PC-3 (cell line): Measurements from ENCODE around the gene MCL1. TPM values are rescaled to one million over a fixed set of nuclear protein-coding genes. Genes with fewer than 3 reads are reported as not detected.
A peak's percentile ranks its signal among the peaks of the same experiment; 100 is the strongest.

Experiments
- ATAC-seq: fragments of 200-7000 bp; cut with Tn5 transposase; 2 replicates; pipeline ENCODE4 v1.9.1; 2020; ENCODE audit warnings: mild to moderate bottlenecking, moderate library complexity
- BruUV-seq: library from RNA; stranded (reverse); fragments of 400-500 nt; replicated peaks from 2 replicates; lab custom pipeline; 2021; lab: Mats Ljungman, UMichigan
- CTCF ChIA-PET: fragments of 300-600 bp; sonication (Branson Sonifier 250); formaldehyde crosslinking; loops from one replicate; lab custom pipeline; 2022; ENCODE audit warnings: antibody characterized with exemption; lab: Charles Lee
- POLR2A ChIA-PET: fragments of 300-600 bp; sonication (Branson Sonifier 250); formaldehyde crosslinking; loops from one replicate; lab custom pipeline; 2022; ENCODE audit warnings: antibody characterized with exemption; ENCODE audit not compliant: unreplicated experiment; lab: Charles Lee
- DNase-seq: peaks from one replicate; pipeline ENCODE4 v3.0.0-alpha.2; 2015
- H2AFZ ChIP-seq: fragments of 300-600 bp; sonication (generic); 2 replicates; pipeline ENCODE4 v1.6.0; 2016; ENCODE audit warnings: antibody characterized with exemption, low read length
- H3F3A ChIP-seq: fragments of 300-600 bp; sonication (generic); one replicate; pipeline ENCODE4 v1.6.0; 2017; ENCODE audit warnings: antibody characterized with exemption, low read length, control low read depth, mild to moderate bottlenecking; ENCODE audit not compliant: unreplicated experiment
- H3K27ac ChIP-seq: fragments of 300-600 bp; sonication (generic); 2 replicates; pipeline ENCODE4 v1.5.1; 2016; ENCODE audit warnings: mild to moderate bottlenecking, low read length
- H3K27me3 ChIP-seq: fragments of 300-600 bp; sonication (generic); 2 replicates; pipeline ENCODE4 v1.6.1; 2016; ENCODE audit warnings: low read length, mixed read lengths
- H3K36me3 ChIP-seq: fragments of 300-600 bp; sonication (generic); 2 replicates; pipeline ENCODE4 v1.6.1; 2016; ENCODE audit warnings: low read depth, mixed run types, low read length, mixed read lengths
- H3K4me1 ChIP-seq: fragments of 300-600 bp; sonication (generic); 2 replicates; pipeline ENCODE4 v1.5.1; 2016; ENCODE audit warnings: low read length; ENCODE audit not compliant: insufficient read depth
- H3K4me2 ChIP-seq: fragments of 300-600 bp; sonication (generic); 2 replicates; pipeline ENCODE4 v1.6.0; 2016; ENCODE audit warnings: low read length
- H3K4me3 ChIP-seq: fragments of 300-600 bp; sonication (generic); 2 replicates; pipeline ENCODE4 v1.5.1; 2016; ENCODE audit warnings: mild to moderate bottlenecking, low read length, mixed read lengths
- H3K79me2 ChIP-seq: fragments of 300-600 bp; sonication (generic); 2 replicates; pipeline ENCODE4 v1.6.1; 2017; ENCODE audit warnings: low read length, mixed read lengths
- H3K9ac ChIP-seq: fragments of 300-600 bp; sonication (generic); 2 replicates; pipeline ENCODE4 v1.6.0; 2016; ENCODE audit warnings: mild to moderate bottlenecking, low read length
- H3K9me2 ChIP-seq: fragments of 300-600 bp; sonication (generic); replicated peaks from 2 replicates; pipeline ENCODE4 v1.6.1; 2016; ENCODE audit warnings: mixed run types, low read length, mixed read lengths
- H3K9me3 ChIP-seq: fragments of 300-600 bp; sonication (generic); 2 replicates; pipeline ENCODE4 v1.6.1; 2016; ENCODE audit warnings: low read length, mixed read lengths
- H4K20me1 ChIP-seq: fragments of 300-600 bp; sonication (generic); 2 replicates; pipeline ENCODE4 v1.6.1; 2016; ENCODE audit warnings: low read length, mixed read lengths
- CTCF ChIP-seq: fragments of 300-600 bp; sonication (generic); conservative IDR thresholded peaks from 2 replicates; pipeline ENCODE4 v1.5.1; 2017; ENCODE audit warnings: antibody characterized with exemption, low read depth, mild to moderate bottlenecking, low read length
- EZH2 ChIP-seq: fragments of 300-600 bp; sonication (generic); IDR thresholded peaks from one replicate; pipeline ENCODE4 v1.6.1; 2017; ENCODE audit warnings: antibody characterized with exemption, mild to moderate bottlenecking, low read length; ENCODE audit not compliant: unreplicated experiment
- EZH2phosphoT487 ChIP-seq: fragments of 300-600 bp; sonication (generic); IDR thresholded peaks from 2 replicates; pipeline ENCODE4 v1.6.1; 2018; ENCODE audit warnings: mild to moderate bottlenecking, antibody characterized with exemption, low read length, borderline replicate concordance
- intact Hi-C: fragments of 100-400 bp; cut with micrococcal nuclease; formaldehyde crosslinking; loops from 2 replicates; pipeline ENCODE4 v1.9.0; 2023
- total RNA-seq: library from RNA; depleted of rRNA; stranded (reverse); fragments of >200 nt; gene quantifications from 2 replicates; pipeline ENCODE4 v1.2.3, GENCODE V29; 2014

The MCL1 gene
- total RNA-seq, 1 experiment from 2014 or later, result 285 TPM

GRCh38 chr1:150622303-150622975, 43.0 kb upstream of the MCL1 start:
- peak overlapping the region; percentile 93 for H3K27ac ChIP-seq
- DNase-seq (peak; percentile 6), ATAC-seq (no peak)
- H3K4me2 ChIP-seq, result peak overlapping the region; percentile 15; the same call in 1 of the 2 replicates
- H3K27me3 ChIP-seq, result no peaks in the 10 kb centered on the region
- H3K9me3 ChIP-seq, result no peaks in the 10 kb centered on the region
- peaks cover 74% of the 10 kb centered on the region for H3K36me3 ChIP-seq
- H4K20me1 ChIP-seq, result no peaks in the 10 kb centered on the region
- peaks cover 5% of the 10 kb centered on the region for H3F3A ChIP-seq
- H3K9ac ChIP-seq, result peak overlapping the region; percentile 3; the same call in 1 of the 2 replicates
- H3K79me2 ChIP-seq, result peaks cover 41% of the 10 kb centered on the region
- ChIA-PET POLR2A (no interaction called here), CTCF (no interaction called here)
- H3K4me1 ChIP-seq, result peaks cover 55% of the 10 kb centered on the region
- H3K4me3 ChIP-seq, result no peak overlapping the region
- no peak for TF ChIP-seq EZH2
- TF ChIP-seq EZH2phosphoT487, result no peak
- TF ChIP-seq CTCF, result no peak
- no TSS peak for BruUV-seq
- no peaks in the 10 kb centered on the region for H3K9me2 ChIP-seq
- intact Hi-C loops, result loop anchor here (5.0 to 10.0 kb wide), 3 partner anchors 305 to 382 kb away; partner anchors contain the start of genes MINDY1, PRUNE1 and SETDB1
- H2AFZ ChIP-seq, result no peak overlapping the region

GRCh38 chr1:150621497-150622302, 42.3 kb upstream of the MCL1 start:
- Histone ChIP-seq H3K4me3 (no peak overlapping the region), H3K9me3 (no peaks in the 10 kb centered on the region), H3K36me3 (peaks cover 74% of the 10 kb centered on the region), H3K27me3 (no peaks in the 10 kb centered on the region), H2AFZ (no peak overlapping the region), H4K20me1 (no peaks in the 10 kb centered on the region), H3K4me1 (peaks cover 53% of the 10 kb centered on the region), H3K9ac (peak overlapping the region; percentile 3; the same call in 1 of the 2 replicates), H3F3A (peaks cover 5% of the 10 kb centered on the region), H3K9me2 (no peaks in the 10 kb centered on the region), H3K27ac (peak overlapping the region; percentile 93), H3K79me2 (peaks cover 34% of the 10 kb centered on the region), H3K4me2 (no peak overlapping the region)
- DNase-seq (peak; percentile 58), ATAC-seq (no peak)
- TSS peak; percentile 25 for BruUV-seq
- ChIA-PET CTCF (interaction anchor here (0.6 to 1.0 kb wide), 3 partner anchors 42 to 375 kb away, joined by 3 to 6 read pairs (median 6); partner anchors contain the start of gene MCL1), POLR2A (no interaction called here)
- intact Hi-C loops, result loop anchor here (2.0 to 10.0 kb wide), 5 partner anchors 43 to 383 kb away; partner anchors contain the start of genes MCL1, MINDY1, PRUNE1 and SETDB1
- no peak for TF ChIP-seq EZH2
- peak; percentile 82 for TF ChIP-seq CTCF
- no peak for TF ChIP-seq EZH2phosphoT487
